NCI-H82 (cell line): ENCODE results near the gene SEPSECS.

Source experiments
- DNase-seq: peaks from one replicate; lab custom pipeline; 2025; lab: John Stamatoyannopoulos, UW

Gene SEPSECS

DNA sequence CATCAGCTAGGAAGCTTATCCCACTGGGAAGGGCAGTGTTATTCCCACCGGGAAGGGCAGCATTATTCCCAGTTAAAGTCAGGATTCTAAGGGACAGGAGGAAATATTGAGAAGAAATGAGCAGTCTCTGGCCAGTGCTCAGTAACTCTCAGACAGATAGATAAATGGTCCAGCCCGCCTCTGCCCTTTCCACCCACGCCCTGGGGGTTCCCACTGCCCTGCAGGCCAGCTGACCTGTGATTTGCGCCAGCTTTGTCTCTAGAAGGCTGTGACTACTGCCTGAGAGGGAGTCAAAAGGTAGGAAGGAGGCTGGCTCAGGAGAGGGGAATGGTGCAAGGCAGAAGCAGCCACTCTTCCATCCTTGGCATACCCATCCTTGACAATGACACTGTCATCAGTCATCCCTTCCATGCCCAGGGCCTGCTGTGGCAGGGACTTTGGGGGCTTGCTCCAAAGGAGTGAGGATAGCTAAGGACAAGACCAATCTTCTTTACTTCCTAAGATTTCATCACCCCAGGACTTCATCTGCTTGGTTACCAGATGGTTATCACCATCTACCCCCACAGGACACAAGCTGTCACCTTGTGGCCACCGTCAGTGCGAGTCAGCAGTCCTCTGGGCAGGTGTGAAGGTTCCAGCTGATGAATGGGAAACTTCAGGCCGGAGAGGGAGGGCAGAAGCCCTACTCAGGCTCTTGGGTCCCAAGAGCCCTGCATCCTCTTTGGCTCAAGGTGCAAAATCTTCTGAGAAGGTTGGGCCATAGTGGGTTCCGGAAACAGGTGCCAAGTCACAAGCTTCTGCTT, 49.5 kb downstream of the SEPSECS start:
- no peak for DNase-seq

GRCh38 chr4:25109511-25109910, 50.7 kb downstream of the SEPSECS start:
- no peak for DNase-seq

- no peak for DNase-seq
Observed at GRCh38 chr4:25108556-25108955, 51.7 kb downstream of the SEPSECS start.

DNA sequence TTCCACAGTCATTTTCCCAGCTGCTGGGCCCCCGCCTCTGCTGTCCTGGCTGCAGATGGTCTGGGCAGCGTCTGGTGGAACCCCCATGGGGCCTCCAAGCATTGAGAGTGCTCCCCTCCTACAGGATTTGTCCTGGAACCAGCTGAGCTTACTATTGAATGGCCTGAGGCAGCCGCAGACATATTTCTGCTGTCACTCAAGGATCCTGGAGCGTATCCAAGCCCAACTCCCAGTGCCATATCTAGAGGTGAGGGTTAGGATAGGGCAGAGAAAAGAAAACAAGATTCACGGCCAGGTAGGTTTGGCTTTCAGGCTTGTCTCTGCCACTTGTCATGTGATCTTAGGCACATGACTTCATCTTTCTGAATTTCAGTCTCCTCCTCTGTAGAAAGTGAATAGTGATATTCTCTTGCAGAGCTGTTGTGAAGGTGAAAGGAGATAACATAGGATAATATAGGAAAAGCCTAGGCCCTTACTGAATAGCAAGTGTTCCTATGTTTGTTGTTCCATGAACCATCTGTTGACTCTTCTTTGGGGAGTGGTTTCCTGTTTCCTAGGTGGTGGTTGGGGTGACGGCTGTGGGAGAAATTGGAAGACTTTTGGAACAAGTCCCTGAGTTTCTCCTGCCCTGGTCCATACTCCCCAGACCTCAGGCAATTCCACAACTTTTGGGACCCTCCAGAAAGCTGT, 52.3 kb downstream of the SEPSECS start:
- no peak for DNase-seq

GRCh38 chr4:25106363-25107151, 53.7 kb downstream of the SEPSECS start:
- DNase-seq, result no peak

GRCh38 chr4:25104591-25104990, 55.7 kb downstream of the SEPSECS start:
- DNase-seq, result no peak

DNA sequence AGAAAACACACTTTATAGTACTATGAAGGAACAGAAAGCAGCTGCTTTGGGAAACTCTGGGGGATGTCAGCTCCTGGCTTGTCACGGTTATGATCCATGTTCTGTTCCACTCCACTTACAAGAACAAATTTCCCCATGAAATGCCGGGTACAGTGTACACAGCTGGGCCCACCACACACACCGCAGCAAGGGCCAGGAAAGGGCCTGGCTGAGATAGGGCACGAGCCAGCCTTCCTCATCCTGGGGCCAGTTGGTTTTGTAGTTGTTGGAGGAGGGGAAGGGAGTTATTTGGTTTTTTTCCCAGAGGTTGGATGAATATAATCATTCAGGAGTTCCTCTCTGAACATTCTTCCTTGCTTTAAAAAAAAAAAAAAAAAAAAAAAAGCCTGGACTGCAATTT, 56.8 kb downstream of the SEPSECS start:
- no peak for DNase-seq

DNA sequence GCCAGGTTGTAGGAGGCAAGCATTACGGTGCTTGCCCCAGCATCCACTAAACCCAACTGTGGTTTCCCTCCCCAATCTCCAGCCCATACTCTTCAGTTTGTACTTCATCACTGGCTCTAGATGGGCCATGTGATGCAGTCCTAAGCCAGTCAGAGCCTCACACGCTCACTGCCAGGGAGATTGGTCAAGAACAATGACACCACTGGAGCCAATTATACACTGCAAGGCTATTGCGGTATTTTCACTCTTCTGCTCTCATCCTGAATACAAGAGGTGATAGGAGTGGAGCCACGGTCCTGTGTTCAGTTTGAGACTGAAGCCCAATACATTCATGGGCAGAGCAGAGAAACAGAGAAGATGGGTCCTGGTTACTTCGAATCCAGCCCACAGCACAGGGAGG, 58.4 kb downstream of the SEPSECS start:
- DNase-seq, result no peak

- DNase-seq, result no peak
Observed at GRCh38 chr4:25100710-25101109, 59.5 kb downstream of the SEPSECS start.

DNA sequence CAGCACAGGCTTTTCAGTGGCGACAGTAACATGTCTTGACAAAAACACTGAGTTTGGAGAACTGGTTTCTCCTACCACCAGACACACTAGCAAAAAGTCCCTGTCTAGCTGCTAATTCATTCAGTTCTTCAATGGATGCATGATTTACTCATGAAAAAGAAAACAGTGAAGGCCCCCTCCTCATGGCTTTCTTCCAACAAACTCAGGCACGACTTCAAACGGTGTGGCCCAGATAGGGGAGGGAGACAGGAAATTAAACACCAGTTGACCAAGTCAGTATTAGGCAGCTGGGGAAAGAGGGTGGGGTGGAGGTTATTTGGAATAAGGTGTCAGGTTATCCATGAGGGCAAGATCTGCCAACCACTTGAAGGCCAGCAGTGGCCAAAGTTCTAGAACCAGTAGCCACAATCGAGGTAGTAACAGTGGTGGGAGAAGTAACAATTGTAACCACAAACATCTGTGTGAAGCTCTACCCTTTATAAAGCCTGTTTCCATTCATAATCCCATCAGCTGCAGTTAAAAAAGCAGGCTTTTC, 60.2 kb downstream of the SEPSECS start:
- DNase-seq, result no peak

DNA sequence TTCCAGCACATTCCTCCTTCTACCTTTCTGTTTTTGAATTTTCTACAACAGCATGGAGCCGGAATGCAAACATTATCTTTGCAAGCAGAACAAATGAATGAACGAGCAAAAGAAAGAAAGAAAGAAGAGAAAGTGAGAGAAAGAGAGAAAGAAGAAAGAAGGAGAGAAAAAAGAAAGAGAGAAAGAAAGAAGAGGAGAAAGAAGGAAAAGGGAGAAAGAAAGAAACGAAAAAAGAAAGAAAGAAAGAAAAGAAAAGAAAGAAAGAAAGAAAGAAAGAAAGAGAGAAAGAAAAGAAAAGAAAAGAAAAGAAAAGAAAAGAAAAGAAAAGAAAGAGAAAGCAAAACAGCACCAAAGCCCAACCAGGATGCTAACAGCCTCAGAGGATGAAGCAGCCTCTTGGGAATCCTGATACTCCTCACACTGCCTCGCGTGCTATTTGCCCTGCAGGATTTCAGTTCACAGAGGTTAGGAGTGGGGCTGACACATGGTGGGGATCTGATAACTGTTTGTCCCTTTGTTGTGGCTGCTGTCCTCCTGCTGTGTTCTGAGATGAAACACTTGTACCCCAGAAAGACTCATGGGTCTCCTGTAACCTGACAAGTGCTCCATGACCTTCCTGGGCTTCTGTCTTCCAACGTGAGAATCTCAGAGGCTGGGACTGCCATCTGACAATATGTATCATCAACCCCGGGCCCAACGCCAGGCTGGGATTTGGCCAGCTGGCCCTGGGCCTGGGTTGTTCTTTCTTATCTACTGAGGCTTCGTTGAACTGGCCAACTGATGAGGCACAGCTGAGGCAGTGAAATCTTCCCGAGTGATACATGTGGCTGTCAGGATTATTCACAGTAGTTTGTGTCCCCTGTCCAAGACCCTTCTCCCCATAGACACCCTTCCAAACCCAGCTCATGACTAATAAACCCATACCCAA, 61.0 kb downstream of the SEPSECS start:
- peak; percentile 15 for DNase-seq

GRCh38 chr4:25096981-25097443, 63.2 kb downstream of the SEPSECS start:
- no peak for DNase-seq

DNA sequence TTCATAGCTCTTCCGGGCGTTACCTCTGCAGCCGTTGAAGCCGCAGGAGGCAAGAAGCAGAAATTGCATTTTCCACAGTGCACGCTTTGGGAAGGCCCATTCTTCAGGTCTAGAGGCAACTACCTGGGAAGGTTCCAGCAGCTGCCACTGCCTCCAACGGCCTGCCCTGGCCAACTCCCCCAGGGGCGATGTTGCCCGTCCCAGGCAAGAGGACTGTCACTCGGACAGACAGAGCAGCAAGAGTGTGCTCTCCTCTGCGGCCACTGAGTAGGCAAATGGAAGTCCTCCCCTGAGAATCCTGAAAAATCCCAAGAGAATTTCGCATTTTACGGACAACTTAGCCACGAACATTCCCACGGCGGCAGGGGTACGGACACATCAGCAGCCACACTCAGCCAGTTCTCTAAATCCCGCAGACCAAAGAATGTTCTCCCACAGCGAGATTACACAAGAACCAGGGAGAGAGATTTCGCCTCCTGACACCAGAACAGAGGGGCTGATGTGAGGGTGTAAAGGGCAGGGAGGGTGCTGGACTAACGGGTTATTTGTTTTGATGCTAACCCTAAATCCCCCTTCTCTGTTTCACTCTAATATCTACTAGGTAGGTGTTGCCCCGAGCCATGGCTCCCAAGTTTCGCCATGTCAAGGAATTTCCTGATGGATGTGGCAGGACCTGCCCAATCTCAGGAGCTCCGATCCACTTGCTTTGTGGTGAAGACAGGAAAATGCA, 63.8 kb downstream of the SEPSECS start:
- DNase-seq, result no peak

- DNase-seq, result peak; percentile 83
Observed at GRCh38 chr4:25095837-25096236, 64.4 kb downstream of the SEPSECS start.

- DNase-seq, result no peak
Observed at GRCh38 chr4:25092139-25092538, 68.1 kb downstream of the SEPSECS start.

- no peak for DNase-seq
Observed at GRCh38 chr4:25090516-25090915, 69.7 kb downstream of the SEPSECS start.

GRCh38 chr4:25089051-25089763, 71.0 kb downstream of the SEPSECS start:
- no peak for DNase-seq

- DNase-seq, result peak; percentile 22
Observed at GRCh38 chr4:25088093-25088952, 71.9 kb downstream of the SEPSECS start.

- DNase-seq, result no peak
Observed at GRCh38 chr4:25085671-25086070, 74.6 kb downstream of the SEPSECS start.
